ENCODE measurements around the gene CLDN19.

Gene CLDN19, protein sequence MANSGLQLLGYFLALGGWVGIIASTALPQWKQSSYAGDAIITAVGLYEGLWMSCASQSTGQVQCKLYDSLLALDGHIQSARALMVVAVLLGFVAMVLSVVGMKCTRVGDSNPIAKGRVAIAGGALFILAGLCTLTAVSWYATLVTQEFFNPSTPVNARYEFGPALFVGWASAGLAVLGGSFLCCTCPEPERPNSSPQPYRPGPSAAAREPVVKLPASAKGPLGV

DNA sequence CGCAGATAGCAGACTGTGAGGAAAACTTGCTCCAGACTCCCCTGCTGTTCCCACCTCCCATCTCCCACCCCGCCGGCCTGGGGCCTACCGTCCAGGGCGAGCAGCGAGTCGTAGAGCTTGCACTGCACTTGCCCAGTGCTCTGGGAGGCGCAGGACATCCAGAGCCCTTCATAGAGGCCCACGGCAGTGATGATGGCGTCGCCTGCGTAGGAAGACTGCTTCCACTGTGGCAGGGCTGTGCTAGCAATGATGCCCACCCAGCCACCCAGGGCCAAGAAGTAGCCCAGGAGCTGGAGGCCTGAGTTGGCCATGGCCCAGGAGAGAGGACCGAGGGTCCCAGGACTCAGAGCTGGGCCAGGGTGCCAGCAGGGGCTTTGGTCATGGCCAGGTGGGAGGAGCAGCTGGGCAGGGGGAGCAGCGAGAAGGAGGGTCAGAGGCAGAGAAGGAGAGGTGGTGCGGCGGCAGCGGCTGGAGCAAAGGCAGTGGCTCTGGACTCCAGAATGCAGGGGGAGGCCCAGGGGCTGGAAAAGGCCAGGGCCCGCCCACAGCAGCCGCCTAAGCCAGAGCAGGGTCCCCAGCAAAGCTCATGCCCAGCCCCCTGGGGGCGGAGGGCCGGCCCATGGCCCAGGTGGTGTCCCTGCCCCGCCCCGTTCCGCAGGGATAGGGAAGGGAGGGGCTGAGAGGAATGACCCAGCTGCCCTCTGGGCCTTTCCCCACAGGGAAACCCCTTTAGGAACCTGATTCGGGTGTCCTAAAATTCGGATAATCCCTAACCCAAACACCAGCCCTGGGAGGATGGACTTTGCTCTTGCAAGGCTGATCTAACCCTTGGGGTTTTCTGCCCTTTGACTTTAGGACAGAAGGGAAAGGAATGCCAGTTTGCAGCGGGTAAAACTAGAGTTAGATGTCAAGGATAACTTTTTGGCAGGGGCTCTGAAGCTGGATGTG, at the start of gene CLDN19:
TSS of gene CLDN19 (minus strand) at position 484 of the 948 bp plus-strand sequence. CDS start at position 311, 173 bp downstream.
- DNase-seq, result no peak

GRCh38 chr1:42788021-42788420, 48.0 kb upstream of the CLDN19 start:
- DNase-seq, result no peak

GRCh38 chr1:42786097-42786496, 46.1 kb upstream of the CLDN19 start:
- no peak for DNase-seq

DNA sequence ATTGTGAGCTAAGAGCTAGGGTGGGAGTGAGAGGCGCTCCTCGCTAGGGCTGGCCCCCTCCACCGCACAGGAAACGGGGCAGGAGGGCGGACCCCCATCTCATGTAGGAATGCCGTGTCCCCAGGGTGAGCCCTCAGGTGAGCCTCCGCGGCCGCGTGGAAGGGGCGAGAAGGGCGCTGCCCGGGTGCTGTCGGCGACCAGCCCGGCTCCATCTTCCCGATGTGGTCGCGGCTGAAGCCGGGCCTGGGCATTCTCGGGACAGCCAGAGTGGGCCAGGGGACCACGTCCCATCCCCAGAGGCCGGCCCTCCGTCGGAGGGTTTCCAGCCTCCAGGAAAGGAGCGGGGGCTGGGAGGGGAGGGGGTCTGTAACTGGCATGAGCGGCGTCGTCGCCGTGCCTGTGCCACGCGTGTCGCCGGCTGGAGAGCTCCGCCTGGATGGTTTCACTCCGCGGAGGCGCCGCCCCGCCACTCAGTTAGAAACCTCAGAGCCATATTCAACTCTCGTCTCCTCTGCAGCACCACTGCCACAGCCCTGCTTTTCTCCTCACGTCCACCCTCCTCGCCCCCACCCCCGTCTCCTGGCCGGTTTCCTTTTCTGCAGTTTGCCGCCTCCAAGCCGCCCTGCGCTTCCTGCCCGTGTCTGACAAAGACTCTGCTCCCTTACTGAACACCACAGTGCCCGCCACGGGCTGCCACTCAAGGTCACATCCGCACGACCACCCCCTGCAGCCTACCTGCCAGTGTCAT, 45.1 kb upstream of the CLDN19 start, which contains the start of gene TMEM269:
TSS of gene TMEM269 (plus strand) at position 46 of the 748 bp plus-strand sequence. CDS start 4,903 bp downstream, outside the sequence.
- DNase-seq, result no peak

DNA sequence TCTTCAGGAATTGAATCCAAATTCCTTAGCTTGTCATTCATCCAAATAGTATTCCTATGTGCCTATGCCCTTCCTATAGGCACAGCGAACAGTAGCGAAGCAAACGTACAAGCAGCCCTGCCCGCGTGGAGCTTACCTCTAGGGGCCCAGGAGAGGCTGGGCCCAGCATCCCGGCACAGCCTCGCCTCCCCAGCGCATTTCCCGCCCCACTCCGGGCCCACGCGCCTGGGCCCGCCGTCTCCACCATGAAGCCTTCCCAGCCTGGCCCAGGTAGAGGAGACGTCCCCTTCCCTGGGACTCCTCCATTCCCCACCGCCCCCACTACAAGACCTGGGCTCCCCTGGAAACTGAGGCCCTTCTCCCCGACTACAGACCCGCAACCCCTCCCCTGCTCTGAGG, 44.5 kb upstream of the CLDN19 start:
- DNase-seq, result no peak

GRCh38 chr1:42783092-42783491, 43.1 kb upstream of the CLDN19 start:
- DNase-seq, result no peak

DNA sequence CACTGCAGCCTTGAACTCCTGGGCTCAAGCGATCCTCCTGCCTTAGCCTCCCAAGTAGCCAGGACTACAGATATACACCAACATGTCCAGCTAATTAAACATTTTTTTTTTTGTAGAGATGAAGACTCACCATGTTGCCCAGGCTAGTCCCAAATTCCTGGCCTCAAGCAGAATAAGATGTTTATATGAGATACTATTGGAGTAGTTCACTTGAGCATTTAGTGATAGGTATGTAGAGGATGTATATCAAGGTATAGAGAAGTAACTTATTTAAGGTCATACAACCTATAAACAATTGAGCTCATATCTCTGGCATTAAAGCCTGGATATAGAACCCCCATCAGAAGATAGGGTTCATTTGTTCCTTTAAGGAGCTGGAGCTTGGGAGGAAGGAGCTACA, 40.1 kb upstream of the CLDN19 start:
- no peak for DNase-seq

DNA sequence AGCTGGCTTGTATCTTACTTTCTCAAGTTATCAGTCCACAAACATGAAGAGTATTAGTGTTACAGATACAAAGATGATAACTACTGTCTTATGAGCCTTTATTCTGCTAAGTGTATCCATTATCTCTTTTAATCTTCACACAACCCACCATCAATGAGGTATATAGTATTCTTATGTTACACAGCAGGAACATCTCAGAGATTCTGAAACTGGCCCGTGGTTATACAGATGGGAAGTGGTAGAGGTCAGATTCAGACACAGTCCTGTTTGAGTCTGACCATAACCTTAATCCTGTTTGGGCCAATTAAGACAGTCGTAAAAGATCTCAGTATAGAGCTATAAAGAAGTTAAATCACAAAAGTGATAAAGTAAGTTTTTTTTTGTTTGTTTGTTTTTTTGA, 39.7 kb upstream of the CLDN19 start:
- DNase-seq, result no peak

DNA sequence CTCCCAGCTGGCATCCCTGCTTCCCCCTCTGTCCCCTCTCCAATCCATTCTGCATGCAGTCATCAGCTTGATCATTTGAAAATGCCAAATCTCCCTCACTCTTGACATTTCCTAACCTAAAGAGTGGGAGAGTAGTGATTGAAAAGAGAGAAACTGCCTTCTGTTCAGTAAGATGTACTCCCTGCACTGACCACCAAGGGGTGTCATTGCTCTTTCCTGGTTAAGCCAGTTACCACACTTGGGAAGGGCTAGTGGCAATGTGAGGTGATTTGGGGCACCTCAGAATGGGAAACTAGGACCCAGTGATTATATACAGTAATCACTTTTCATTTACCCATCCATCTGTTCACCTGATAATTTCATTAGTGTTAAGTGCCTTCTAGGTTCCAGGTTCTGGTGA, 37.8 kb upstream of the CLDN19 start:
- DNase-seq, result peak in 1 of 2 experiments; percentile 11

DNA sequence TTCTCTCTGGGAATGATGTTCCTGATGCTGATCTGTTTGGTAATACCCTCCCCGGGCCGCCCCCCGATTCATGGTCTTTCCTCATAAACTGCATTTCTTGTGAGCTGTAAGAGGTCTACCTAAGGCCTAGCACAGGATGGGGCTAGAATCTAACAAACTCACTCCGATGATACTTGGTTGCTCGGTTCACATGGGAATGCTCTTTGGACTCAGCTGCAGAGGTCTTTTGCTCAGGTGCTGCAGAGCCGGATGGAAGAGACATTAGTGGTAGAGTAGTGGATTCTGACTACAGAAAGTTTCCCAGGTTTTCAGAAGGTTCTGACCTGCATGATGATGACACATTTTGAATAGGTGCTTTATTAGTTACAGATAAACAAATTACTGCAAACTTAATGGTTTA, 36.5 kb upstream of the CLDN19 start:
- no peak for DNase-seq

- no peak for DNase-seq
These were observed 35.0 kb upstream of the CLDN19 start for GRCh38 chr1:42774928-42775526.

GRCh38 chr1:42773420-42773819, 33.4 kb upstream of the CLDN19 start:
- no peak for DNase-seq

GRCh38 chr1:42769811-42770210, 29.8 kb upstream of the CLDN19 start:
- DNase-seq, result no peak

- DNase-seq, result no peak
These were observed 28.1 kb upstream of the CLDN19 start for GRCh38 chr1:42768172-42768571.

DNA sequence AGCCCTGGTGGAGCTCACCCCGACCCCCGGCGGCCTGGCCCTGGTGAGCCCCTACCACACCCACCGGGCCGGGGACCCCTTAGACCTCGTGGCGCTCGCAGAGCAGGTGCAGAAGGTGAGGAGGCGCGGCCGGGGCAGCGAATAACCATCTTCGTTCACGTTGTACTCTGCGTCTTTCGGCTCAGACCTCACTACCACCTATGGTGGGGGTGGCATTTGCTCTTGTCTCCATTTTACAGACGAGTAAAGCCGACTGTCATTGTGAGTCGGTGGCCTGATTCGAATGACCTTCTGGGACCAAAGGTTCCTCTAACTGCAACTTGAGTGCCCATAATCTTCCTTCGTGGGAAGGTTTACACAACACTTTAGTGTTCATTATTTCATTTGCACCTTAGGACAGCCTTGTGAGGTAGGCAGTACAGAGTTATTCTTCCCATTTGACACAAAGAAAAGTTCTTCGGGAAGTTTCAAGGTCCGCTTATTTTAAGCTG, 27.5 kb upstream of the CLDN19 start:
- peak in 1 of 2 experiments; percentile 33 for DNase-seq

DNA sequence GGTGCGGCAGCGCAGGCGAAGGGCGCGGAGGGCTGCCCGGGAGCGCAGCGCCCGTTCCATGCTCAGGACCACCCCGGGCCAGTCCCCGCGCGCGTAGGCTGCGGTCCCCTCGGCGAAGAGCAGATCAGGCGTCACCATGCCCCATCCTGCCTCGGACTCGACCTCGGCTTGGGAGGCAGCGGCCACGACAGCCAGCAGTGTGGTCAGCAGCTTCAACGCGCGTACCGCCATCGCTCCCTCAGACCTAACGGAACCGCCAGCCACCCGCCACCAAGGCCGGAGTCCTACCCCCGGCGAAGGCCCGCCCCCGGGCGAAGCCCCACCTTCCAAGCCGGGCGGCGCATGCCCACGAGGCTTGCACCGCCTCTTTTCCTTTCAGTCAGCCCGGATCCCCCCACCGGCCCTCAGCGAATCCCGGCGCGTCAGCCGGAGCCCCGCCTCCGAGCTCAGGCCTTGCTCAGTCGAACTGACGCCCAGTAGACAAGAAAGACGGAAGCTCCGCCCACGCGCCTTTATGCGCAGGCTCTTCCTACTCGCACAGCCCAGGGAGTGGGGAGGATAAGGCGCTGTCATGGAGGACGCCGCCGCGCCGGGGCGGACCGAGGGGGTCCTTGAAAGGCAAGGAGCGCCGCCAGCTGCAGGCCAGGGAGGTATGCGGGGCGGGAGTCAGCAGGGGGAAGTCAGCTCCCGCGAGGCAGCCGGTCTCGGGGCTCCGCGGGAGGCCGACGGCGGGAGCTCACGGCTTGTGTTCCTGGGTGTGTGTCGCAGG, 26.9 kb upstream of the CLDN19 start, which contains the start of the genes C1orf50 and P3H1:
TSS of gene C1orf50 (plus strand) at position 509 of the 769 bp plus-strand sequence. CDS start at position 572, 63 bp downstream.
TSS of gene P3H1 (minus strand) at position 288 of the 769 bp plus-strand sequence. CDS start at position 231, 57 bp downstream.
- peak; percentile 87 to 95 for DNase-seq

DNA sequence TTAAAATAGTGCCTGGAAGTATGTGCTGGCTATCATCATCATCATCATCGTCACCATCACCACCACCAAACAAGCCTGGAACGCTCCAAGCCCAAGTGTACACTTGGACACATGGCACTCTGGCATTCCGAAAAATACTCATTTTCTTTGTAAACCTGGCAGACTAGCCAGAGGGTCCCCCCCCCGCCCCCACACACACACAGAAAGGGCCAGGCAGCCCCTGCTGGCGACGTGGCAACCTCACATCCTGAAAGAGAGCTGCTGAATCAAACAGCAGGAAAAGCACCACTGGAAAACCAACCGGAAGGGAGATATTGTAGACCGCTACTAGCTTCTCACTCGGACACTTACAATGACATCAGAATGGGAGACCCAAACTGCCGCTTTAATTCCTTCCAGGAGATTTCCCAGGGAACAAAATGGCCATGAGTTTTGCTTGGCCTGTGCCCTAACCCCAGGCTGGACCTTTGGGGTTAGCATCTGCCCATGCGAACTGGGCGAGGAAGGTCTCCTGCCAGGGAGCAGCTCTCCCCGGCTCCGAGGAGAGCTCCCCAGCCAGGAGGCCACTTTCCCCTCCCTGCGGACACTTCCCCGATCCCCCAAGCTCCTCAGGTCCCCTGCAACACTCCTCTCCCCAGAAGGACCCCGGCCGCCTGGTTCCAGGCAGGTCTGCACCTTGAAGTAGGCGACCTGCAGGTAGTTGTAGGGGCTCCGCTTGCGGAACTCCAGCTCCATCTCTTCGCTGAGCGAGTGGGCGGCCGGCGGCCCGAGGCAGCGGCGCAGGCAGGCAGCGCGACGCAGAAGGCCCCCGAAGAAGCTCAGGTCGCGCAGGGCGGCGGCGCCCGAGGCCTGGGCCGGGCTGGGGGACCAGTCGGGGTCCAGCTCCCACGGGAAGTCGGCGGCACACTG, 26.1 kb upstream of the CLDN19 start:
- DNase-seq, result peak; percentile 50 to 83

DNA sequence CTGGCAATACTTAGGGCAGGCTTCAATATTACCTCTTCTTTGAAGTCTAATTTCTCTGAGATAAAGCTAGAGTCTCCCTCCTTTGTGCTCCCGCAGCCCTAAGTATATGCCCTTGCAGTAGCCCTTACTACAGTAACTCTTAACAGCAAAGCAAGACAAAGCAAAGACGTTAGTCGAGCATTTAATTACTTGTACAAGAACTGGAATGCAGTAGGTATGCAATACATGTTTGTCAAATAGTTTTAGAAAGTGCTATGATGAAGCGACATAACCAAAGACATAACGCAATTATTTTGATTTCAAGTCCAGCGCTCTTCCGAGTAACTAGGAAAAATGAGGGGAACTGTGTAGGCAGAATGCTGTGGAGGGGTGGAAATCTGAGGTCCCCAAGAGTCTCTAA, 25.2 kb upstream of the CLDN19 start:
- DNase-seq, result no peak

DNA sequence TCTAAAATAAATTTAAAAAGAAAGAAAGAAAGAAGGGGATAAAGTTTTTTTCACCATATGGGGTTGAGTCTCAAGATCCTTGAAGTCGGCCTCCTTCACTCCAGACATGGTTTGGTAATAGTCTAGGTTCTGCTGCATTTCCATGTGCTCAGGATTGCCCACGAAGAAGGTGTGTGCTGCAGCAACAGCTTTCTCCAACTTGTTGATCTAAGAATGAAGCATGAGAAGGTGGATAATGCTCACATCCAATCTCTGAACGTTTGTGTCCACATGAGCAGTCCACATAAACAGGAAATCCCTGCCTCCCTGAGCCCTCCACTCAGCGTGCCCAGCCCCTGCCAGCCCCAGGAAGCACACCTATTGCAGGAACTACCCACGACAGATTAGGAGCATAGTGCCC, 22.2 kb upstream of the CLDN19 start:
- DNase-seq, result no peak

GRCh38 chr1:42761567-42761966, 21.5 kb upstream of the CLDN19 start:
- no peak for DNase-seq

All from SW 1271 (cell line).